Fibroblast of mammary gland (primary cell): ENCODE measurements around the gene OPA3.
"Not testable (repeated sequence)": the region's sequence is repeated elsewhere in the genome, so short reads cannot be mapped to it uniquely, and the experiment has no call there.

Experiments
- DNase-seq: peaks from one replicate; pipeline ENCODE4 v3.0.0-alpha.2; 2010; ENCODE audit warnings: low read depth
- H3K4me3 ChIP-seq: 2 replicates; pipeline ENCODE4 v1.5.1; 2011; ENCODE audit warnings: low read depth, mild to moderate bottlenecking, low read length, moderate library complexity; ENCODE audit not compliant: control insufficient read depth
- TF ChIP-seq, protein P1 (sequence below): conservative IDR thresholded peaks from 2 replicates; pipeline ENCODE4 v1.5.1; 2011; ENCODE audit warnings: low read depth, low read length, inconsistent platforms; ENCODE audit not compliant: control insufficient read depth, insufficient read depth

OPA3 gene

GRCh38 chr19:45515081-45515624, 69.4 kb downstream of the OPA3 start:
- no peak for DNase-seq
- TF ChIP-seq, protein P1, sequence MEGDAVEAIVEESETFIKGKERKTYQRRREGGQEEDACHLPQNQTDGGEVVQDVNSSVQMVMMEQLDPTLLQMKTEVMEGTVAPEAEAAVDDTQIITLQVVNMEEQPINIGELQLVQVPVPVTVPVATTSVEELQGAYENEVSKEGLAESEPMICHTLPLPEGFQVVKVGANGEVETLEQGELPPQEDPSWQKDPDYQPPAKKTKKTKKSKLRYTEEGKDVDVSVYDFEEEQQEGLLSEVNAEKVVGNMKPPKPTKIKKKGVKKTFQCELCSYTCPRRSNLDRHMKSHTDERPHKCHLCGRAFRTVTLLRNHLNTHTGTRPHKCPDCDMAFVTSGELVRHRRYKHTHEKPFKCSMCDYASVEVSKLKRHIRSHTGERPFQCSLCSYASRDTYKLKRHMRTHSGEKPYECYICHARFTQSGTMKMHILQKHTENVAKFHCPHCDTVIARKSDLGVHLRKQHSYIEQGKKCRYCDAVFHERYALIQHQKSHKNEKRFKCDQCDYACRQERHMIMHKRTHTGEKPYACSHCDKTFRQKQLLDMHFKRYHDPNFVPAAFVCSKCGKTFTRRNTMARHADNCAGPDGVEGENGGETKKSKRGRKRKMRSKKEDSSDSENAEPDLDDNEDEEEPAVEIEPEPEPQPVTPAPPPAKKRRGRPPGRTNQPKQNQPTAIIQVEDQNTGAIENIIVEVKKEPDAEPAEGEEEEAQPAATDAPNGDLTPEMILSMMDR: no peak
- no peak overlapping the region for H3K4me3 ChIP-seq

- TF ChIP-seq, protein P1: no peak
These were observed 70.1 kb downstream of the OPA3 start for GRCh38 chr19:45514376-45515051.

GRCh38 chr19:45512881-45513483, 71.6 kb downstream of the OPA3 start:
- H3K4me3 ChIP-seq: no peak overlapping the region
- TF ChIP-seq, protein P1: no peak
- DNase-seq: no peak

More at GRCh38 chr19:45514376-45515051, 70.1 kb downstream of the OPA3 start:
- H3K4me3 ChIP-seq: no peak overlapping the region
- DNase-seq: no peak

GRCh38 chr19:45511074-45511473, 73.5 kb downstream of the OPA3 start:
- TF ChIP-seq, protein P1: no peak
- no peak for DNase-seq
- no peak overlapping the region for H3K4me3 ChIP-seq

DNA sequence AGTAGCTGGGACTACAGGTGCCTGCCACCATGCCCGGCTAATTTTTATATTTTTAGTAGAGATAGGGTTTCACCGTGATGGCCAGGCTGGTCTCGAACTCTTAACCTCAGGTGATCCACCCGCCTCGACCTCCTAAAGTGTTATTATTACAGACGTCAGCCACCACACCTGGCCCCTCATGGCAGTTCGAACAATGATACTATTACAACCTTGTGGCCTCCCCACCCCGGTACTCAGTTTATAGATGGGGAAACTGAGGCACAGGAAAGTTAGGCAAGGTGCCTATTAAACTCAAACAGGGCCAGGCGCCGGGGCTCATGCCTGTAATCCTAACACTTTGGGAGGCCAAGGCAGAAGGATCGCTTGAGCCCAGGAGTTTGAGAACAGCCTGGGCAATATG, 74.2 kb downstream of the OPA3 start:
- not testable (repeated sequence) for DNase-seq, H3K4me3 ChIP-seq

DNA sequence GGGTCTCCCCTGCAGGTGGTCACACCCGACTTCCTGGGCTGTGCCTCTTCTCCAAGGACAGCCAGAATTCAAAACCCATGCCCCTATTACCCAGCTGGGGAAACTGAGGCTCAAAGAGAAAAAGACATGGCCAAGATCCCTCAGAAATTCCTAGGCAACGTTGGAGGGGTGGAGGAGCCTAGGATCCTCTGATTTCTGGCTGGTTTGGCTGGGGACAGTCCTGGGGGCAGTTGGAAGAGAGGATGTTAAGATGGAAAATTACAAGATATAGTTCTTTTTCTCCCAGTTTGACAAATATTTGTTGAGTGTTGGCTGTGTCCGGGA, 74.9 kb downstream of the OPA3 start:
- DNase-seq: no peak
- peak overlapping the region; percentile 38 for H3K4me3 ChIP-seq
- TF ChIP-seq, protein P1: no peak

GRCh38 chr19:45508861-45509691, 75.5 kb downstream of the OPA3 start:
- peak overlapping the region; percentile 93 for H3K4me3 ChIP-seq
- TF ChIP-seq, protein P1: no peak
- peak; percentile 48 for DNase-seq
